K562 (cell line): Measurements from ENCODE around the gene USP31.

ENCODE experiments used
- BRCA1 ChIP-seq, 2 experiments: fragments of 450-650 bp in 1 of 2; sonication (generic) in 1 of 2; formaldehyde crosslinking in 1 of 2; IDR thresholded peaks; 2 replicates each; pipeline versions ENCODE4 v1.5.0 to v1.6.1; 2017 to 2020; ENCODE audit warnings: mild to moderate bottlenecking in 1 of 2, missing genetic modification reagents in 1 of 2
- FOXA1 ChIP-seq: fragments of 450-650 bp; IDR thresholded peaks from 2 replicates; pipeline ENCODE4 v1.6.1; 2016; ENCODE audit warnings: mild to moderate bottlenecking, borderline replicate concordance
- RFX5 ChIP-seq: IDR thresholded peaks from 2 replicates; pipeline ENCODE4 v1.6.1; 2011; ENCODE audit warnings: low read depth, mild to moderate bottlenecking, improper control_type of control experiment, low read length
- TEAD4 ChIP-seq, 2 experiments: sonication (generic) in 1 of 2; formaldehyde crosslinking in 1 of 2; IDR thresholded peaks; 2 replicates each; pipeline versions ENCODE4 v1.6.1 to v1.8.0; 2012 to 2022; ENCODE audit warnings: borderline replicate concordance in 1 of 2, inconsistent platforms in 1 of 2, low read length in 1 of 2, mild to moderate bottlenecking in 1 of 2, missing genetic modification reagents in 1 of 2

DNA sequence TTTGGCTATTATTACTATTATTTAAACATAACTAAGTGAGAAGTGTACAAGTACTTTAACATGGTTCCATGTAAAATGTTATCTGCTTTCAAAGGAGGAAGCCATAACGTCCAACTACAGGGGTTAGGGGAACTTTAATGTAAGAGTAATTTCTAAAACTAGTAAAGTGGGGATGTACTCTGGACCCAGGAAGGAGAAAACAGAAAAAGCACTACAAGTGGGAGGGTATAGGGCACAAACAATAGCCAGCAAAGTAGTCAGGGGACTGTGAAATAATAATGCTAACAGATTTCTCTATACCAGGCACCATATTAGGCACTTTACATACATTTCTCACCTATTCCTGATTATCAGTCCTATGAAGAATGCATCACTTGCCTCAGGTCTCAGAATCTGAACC is 19.6 kb downstream of the USP31 start:
- no peak for TF ChIP-seq TEAD4 (IDR thresholded peaks at IDR 0.05; ENCODE audit: low read length)
- no peak for TF ChIP-seq TEAD4 (CRISPR knock-in tag; IDR thresholded peaks at IDR 0.05; ENCODE audit: borderline replicate concordance)
- no peak for TF ChIP-seq BRCA1 (IDR thresholded peaks at IDR 0.05)
- no peak for TF ChIP-seq BRCA1 (CRISPR knock-in tag; IDR thresholded peaks at IDR 0.05)
- no peak for TF ChIP-seq FOXA1
- no peak for TF ChIP-seq RFX5
